PC-3 (cell line): Measurements from ENCODE around the gene TMEM185B. TPM values are rescaled to one million over a fixed set of nuclear protein-coding genes. Genes with fewer than 3 reads are reported as not detected.
A peak's percentile ranks its signal among the peaks of the same experiment; 100 is the strongest.

Experiments used
- ATAC-seq: fragments of 200-7000 bp; cut with Tn5 transposase; 2 replicates; pipeline ENCODE4 v1.9.1; 2020; ENCODE audit warnings: mild to moderate bottlenecking, moderate library complexity
- BruUV-seq: library from RNA; stranded (reverse); fragments of 400-500 nt; replicated peaks from 2 replicates; lab custom pipeline; 2021; lab: Mats Ljungman, UMichigan
- CTCF ChIA-PET: fragments of 300-600 bp; sonication (Branson Sonifier 250); formaldehyde crosslinking; loops from one replicate; lab custom pipeline; 2022; ENCODE audit warnings: antibody characterized with exemption; lab: Charles Lee
- POLR2A ChIA-PET: fragments of 300-600 bp; sonication (Branson Sonifier 250); formaldehyde crosslinking; loops from one replicate; lab custom pipeline; 2022; ENCODE audit warnings: antibody characterized with exemption; ENCODE audit not compliant: unreplicated experiment; lab: Charles Lee
- DNase-seq: peaks from one replicate; pipeline ENCODE4 v3.0.0-alpha.2; 2015
- H2AFZ ChIP-seq: fragments of 300-600 bp; sonication (generic); 2 replicates; pipeline ENCODE4 v1.6.0; 2016; ENCODE audit warnings: antibody characterized with exemption, low read length
- H3F3A ChIP-seq: fragments of 300-600 bp; sonication (generic); one replicate; pipeline ENCODE4 v1.6.0; 2017; ENCODE audit warnings: antibody characterized with exemption, low read length, control low read depth, mild to moderate bottlenecking; ENCODE audit not compliant: unreplicated experiment
- H3K27ac ChIP-seq: fragments of 300-600 bp; sonication (generic); 2 replicates; pipeline ENCODE4 v1.5.1; 2016; ENCODE audit warnings: mild to moderate bottlenecking, low read length
- H3K27me3 ChIP-seq: fragments of 300-600 bp; sonication (generic); 2 replicates; pipeline ENCODE4 v1.6.1; 2016; ENCODE audit warnings: low read length, mixed read lengths
- H3K36me3 ChIP-seq: fragments of 300-600 bp; sonication (generic); 2 replicates; pipeline ENCODE4 v1.6.1; 2016; ENCODE audit warnings: low read depth, mixed run types, low read length, mixed read lengths
- H3K4me1 ChIP-seq: fragments of 300-600 bp; sonication (generic); 2 replicates; pipeline ENCODE4 v1.5.1; 2016; ENCODE audit warnings: low read length; ENCODE audit not compliant: insufficient read depth
- H3K4me2 ChIP-seq: fragments of 300-600 bp; sonication (generic); 2 replicates; pipeline ENCODE4 v1.6.0; 2016; ENCODE audit warnings: low read length
- H3K4me3 ChIP-seq: fragments of 300-600 bp; sonication (generic); 2 replicates; pipeline ENCODE4 v1.5.1; 2016; ENCODE audit warnings: mild to moderate bottlenecking, low read length, mixed read lengths
- H3K79me2 ChIP-seq: fragments of 300-600 bp; sonication (generic); 2 replicates; pipeline ENCODE4 v1.6.1; 2017; ENCODE audit warnings: low read length, mixed read lengths
- H3K9ac ChIP-seq: fragments of 300-600 bp; sonication (generic); 2 replicates; pipeline ENCODE4 v1.6.0; 2016; ENCODE audit warnings: mild to moderate bottlenecking, low read length
- H3K9me2 ChIP-seq: fragments of 300-600 bp; sonication (generic); replicated peaks from 2 replicates; pipeline ENCODE4 v1.6.1; 2016; ENCODE audit warnings: mixed run types, low read length, mixed read lengths
- H3K9me3 ChIP-seq: fragments of 300-600 bp; sonication (generic); 2 replicates; pipeline ENCODE4 v1.6.1; 2016; ENCODE audit warnings: low read length, mixed read lengths
- H4K20me1 ChIP-seq: fragments of 300-600 bp; sonication (generic); 2 replicates; pipeline ENCODE4 v1.6.1; 2016; ENCODE audit warnings: low read length, mixed read lengths
- CTCF ChIP-seq: fragments of 300-600 bp; sonication (generic); conservative IDR thresholded peaks from 2 replicates; pipeline ENCODE4 v1.5.1; 2017; ENCODE audit warnings: antibody characterized with exemption, low read depth, mild to moderate bottlenecking, low read length
- EZH2 ChIP-seq: fragments of 300-600 bp; sonication (generic); IDR thresholded peaks from one replicate; pipeline ENCODE4 v1.6.1; 2017; ENCODE audit warnings: antibody characterized with exemption, mild to moderate bottlenecking, low read length; ENCODE audit not compliant: unreplicated experiment
- EZH2phosphoT487 ChIP-seq: fragments of 300-600 bp; sonication (generic); IDR thresholded peaks from 2 replicates; pipeline ENCODE4 v1.6.1; 2018; ENCODE audit warnings: mild to moderate bottlenecking, antibody characterized with exemption, low read length, borderline replicate concordance
- intact Hi-C: fragments of 100-400 bp; cut with micrococcal nuclease; formaldehyde crosslinking; loops from 2 replicates; pipeline ENCODE4 v1.9.0; 2023
- total RNA-seq: library from RNA; depleted of rRNA; stranded (reverse); fragments of >200 nt; gene quantifications from 2 replicates; pipeline ENCODE4 v1.2.3, GENCODE V29; 2014

Gene TMEM185B
- total RNA-seq, 1 experiment from 2014 or later = 67.5 TPM

GRCh38 chr2:120243211-120243610, 20.0 kb upstream of the TMEM185B start:
- ChIA-PET POLR2A (no interaction called here), CTCF (no interaction called here)
- Histone ChIP-seq H3K4me2 (no peak overlapping the region), H2AFZ (peak overlapping the region; percentile 49; the same call in 1 of the 2 replicates), H3K4me1 (peaks cover 47% of the 10 kb centered on the region), H3K9me2 (no peaks in the 10 kb centered on the region), H3K9me3 (no peaks in the 10 kb centered on the region), H4K20me1 (no peaks in the 10 kb centered on the region), H3K36me3 (no peaks in the 10 kb centered on the region), H3K4me3 (no peak overlapping the region), H3F3A (peaks cover 2% of the 10 kb centered on the region), H3K27me3 (no peaks in the 10 kb centered on the region), H3K79me2 (no peaks in the 10 kb centered on the region), H3K9ac (no peak overlapping the region), H3K27ac (no peak overlapping the region)
- intact Hi-C loops = no loop called here
- no TSS peak for BruUV-seq
- TF ChIP-seq CTCF (no peak), EZH2 (no peak), EZH2phosphoT487 (no peak)
- DNase-seq = no peak
- no peak for ATAC-seq

GRCh38 chr2:120241684-120242083, 18.5 kb upstream of the TMEM185B start:
- POLR2A ChIA-PET = no interaction called here
- CTCF ChIA-PET = no interaction called here
- no TSS peak for BruUV-seq

More at GRCh38 chr2:120241684-120242083, 18.5 kb upstream of the TMEM185B start:
- Histone ChIP-seq H3K9me3 (no peaks in the 10 kb centered on the region), H3K4me3 (no peak overlapping the region), H3K4me2 (no peak overlapping the region), H3K36me3 (no peaks in the 10 kb centered on the region), H4K20me1 (no peaks in the 10 kb centered on the region), H3K79me2 (no peaks in the 10 kb centered on the region), H3K9me2 (no peaks in the 10 kb centered on the region), H3K4me1 (peaks cover 62% of the 10 kb centered on the region), H3K27me3 (no peaks in the 10 kb centered on the region), H3K27ac (no peak overlapping the region), H2AFZ (no peak overlapping the region), H3K9ac (no peak overlapping the region), H3F3A (peaks cover 7% of the 10 kb centered on the region)
- ATAC-seq = no peak
- DNase-seq = no peak
- intact Hi-C loops = no loop called here
- no peak for TF ChIP-seq CTCF
- no peak for TF ChIP-seq EZH2phosphoT487
- TF ChIP-seq EZH2 = no peak
